CMK (cell line): Measurements from ENCODE around the gene COMMD1.

Experiments used
- DNase-seq: peaks from one replicate; pipeline ENCODE4 v3.0.0-alpha.2; 2010; ENCODE audit warnings: low read depth

COMMD1 gene

GRCh38 chr2:62178741-62179271, 273.3 kb downstream of the COMMD1 start:
- no peak for DNase-seq

- DNase-seq: no peak
Measured at GRCh38 chr2:62180975-62181374, 275.5 kb downstream of the COMMD1 start.

- DNase-seq: no peak
Measured at GRCh38 chr2:62181843-62182242, 276.4 kb downstream of the COMMD1 start.

GRCh38 chr2:62184512-62185230, 279.2 kb downstream of the COMMD1 start:
- no peak for DNase-seq
